MM.1S (cell line): ENCODE measurements around the gene CCNB2.

ENCODE experiments used
- DNase-seq: peaks from one replicate; pipeline ENCODE4 v3.0.0-alpha.2; 2015
- H2AFZ ChIP-seq: fragments of 300-600 bp; sonication (generic); 2 replicates; pipeline ENCODE4 v1.6.0; 2016; ENCODE audit warnings: antibody characterized with exemption, low read length
- H3F3A ChIP-seq: fragments of 300-600 bp; sonication (generic); 2 replicates; pipeline ENCODE4 v1.6.1; 2016; ENCODE audit warnings: mild to moderate bottlenecking, antibody characterized with exemption, low read length, moderate library complexity, mixed read lengths; ENCODE audit not compliant: insufficient read depth
- H3K27ac ChIP-seq: fragments of 300-600 bp; sonication (generic); 2 replicates; pipeline ENCODE4 v1.5.1; 2016; ENCODE audit warnings: mild to moderate bottlenecking, low read length
- H3K27me3 ChIP-seq: fragments of 300-600 bp; sonication (generic); replicated peaks from 2 replicates; pipeline ENCODE4 v1.6.0; 2016; ENCODE audit warnings: low read length; ENCODE audit not compliant: insufficient read depth
- H3K36me3 ChIP-seq: fragments of 300-600 bp; sonication (generic); replicated peaks from 2 replicates; pipeline ENCODE4 v1.6.1; 2016; ENCODE audit warnings: mild to moderate bottlenecking, low read length, mixed read lengths; ENCODE audit not compliant: insufficient read depth
- H3K4me1 ChIP-seq: fragments of 300-600 bp; sonication (generic); 2 replicates; pipeline ENCODE4 v1.6.1; 2016; ENCODE audit warnings: low read length, mixed read lengths
- H3K4me2 ChIP-seq: fragments of 300-600 bp; sonication (generic); 2 replicates; pipeline ENCODE4 v1.6.0; 2016; ENCODE audit warnings: low read depth, low read length
- H3K4me3 ChIP-seq: fragments of 300-600 bp; sonication (generic); 2 replicates; pipeline ENCODE4 v1.5.1; 2016; ENCODE audit warnings: low read length, mixed read lengths
- H3K79me2 ChIP-seq: fragments of 300-600 bp; sonication (generic); 2 replicates; pipeline ENCODE4 v1.6.1; 2016; ENCODE audit warnings: mixed run types, low read length, mixed read lengths
- H3K9ac ChIP-seq: fragments of 300-600 bp; sonication (generic); 2 replicates; pipeline ENCODE4 v1.6.1; 2016; ENCODE audit warnings: low read length, mixed read lengths
- H3K9me2 ChIP-seq: fragments of 300-600 bp; sonication (generic); replicated peaks from 2 replicates; pipeline ENCODE4 v1.6.1; 2016; ENCODE audit warnings: mild to moderate bottlenecking, low read length, mixed read lengths; ENCODE audit not compliant: insufficient read depth
- H3K9me3 ChIP-seq: fragments of 300-600 bp; sonication (generic); replicated peaks from 2 replicates; pipeline ENCODE4 v1.6.1; 2016; ENCODE audit warnings: mild to moderate bottlenecking, low read length, mixed read lengths; ENCODE audit not compliant: insufficient read depth
- H4K20me1 ChIP-seq: fragments of 300-600 bp; sonication (generic); 2 replicates; pipeline ENCODE4 v1.6.1; 2016; ENCODE audit warnings: mild to moderate bottlenecking, low read length, moderate library complexity, mixed read lengths; ENCODE audit not compliant: insufficient read depth
- CTCF ChIP-seq: fragments of 300-600 bp; sonication (generic); IDR thresholded peaks from 2 replicates; pipeline ENCODE4 v1.5.1; 2016; ENCODE audit warnings: antibody characterized with exemption, low read length, mixed read lengths
- EZH2 ChIP-seq: fragments of 300-600 bp; sonication (generic); optimal IDR thresholded peaks from 2 replicates; pipeline ENCODE3; 2017; ENCODE audit warnings: low read depth, mild to moderate bottlenecking, antibody characterized with exemption, low read length, mixed read lengths
- EZH2phosphoT487 ChIP-seq: fragments of 300-600 bp; sonication (generic); IDR thresholded peaks from 2 replicates; pipeline ENCODE4 v1.6.1; 2018; ENCODE audit warnings: antibody characterized with exemption, low read length

Gene CCNB2

DNA sequence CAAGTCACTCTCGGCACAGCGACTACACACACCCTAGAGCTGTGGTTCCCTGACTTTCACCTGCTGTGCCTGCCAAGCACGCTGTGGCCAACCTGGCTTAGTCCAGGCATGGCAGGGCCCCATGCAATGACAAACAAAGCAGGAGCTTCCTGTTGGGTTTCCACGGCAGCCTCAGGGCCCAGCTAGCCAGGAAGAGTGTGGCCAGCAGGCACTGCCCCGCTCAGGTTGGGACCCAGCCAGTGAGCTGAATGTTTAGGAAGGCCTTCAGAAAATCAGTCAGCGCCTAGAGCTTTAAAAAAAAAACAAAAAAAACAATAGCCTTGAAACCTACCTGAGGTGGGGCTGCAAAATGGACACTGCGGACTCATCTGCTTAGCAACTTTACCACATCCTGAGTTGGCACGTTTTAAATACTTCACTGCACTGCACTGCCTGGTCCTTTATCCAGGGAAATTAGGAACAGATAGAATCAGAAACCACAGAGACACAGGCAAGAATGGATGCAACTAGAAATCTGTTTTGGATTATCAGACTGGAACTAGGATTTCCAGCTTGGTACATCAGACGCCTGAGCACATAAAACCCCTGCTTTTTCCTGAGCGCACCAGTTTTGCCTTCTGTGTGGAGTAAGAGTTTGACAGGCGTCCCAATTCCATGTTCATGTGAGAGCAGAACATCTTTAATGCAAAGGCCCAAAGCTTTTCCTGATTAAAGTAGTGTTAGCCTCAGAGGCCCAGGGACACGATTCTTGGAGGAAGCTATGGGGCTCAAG, 65.5 kb downstream of the CCNB2 start:
- no peaks in the 10 kb centered on the region for H3K9me3 ChIP-seq
- H3K36me3 ChIP-seq, result no peaks in the 10 kb centered on the region
- H3K4me3 ChIP-seq, result no peak overlapping the region
- H4K20me1 ChIP-seq, result no peaks in the 10 kb centered on the region
- no peaks in the 10 kb centered on the region for H3K27me3 ChIP-seq
- DNase-seq, result no peak
- no peaks in the 10 kb centered on the region for H3K79me2 ChIP-seq
- H3K4me1 ChIP-seq, result peaks cover 7% of the 10 kb centered on the region
- peaks cover 3% of the 10 kb centered on the region; the same call in 1 of the 2 replicates for H3F3A ChIP-seq
- no peak overlapping the region for H3K9ac ChIP-seq
- no peak for TF ChIP-seq EZH2phosphoT487
- no peak for TF ChIP-seq EZH2
- no peak for TF ChIP-seq CTCF
- no peak overlapping the region for H2AFZ ChIP-seq
- no peak overlapping the region for H3K27ac ChIP-seq
- no peaks in the 10 kb centered on the region for H3K9me2 ChIP-seq
- H3K4me2 ChIP-seq, result no peak overlapping the region

- Histone ChIP-seq H4K20me1 (no peaks in the 10 kb centered on the region), H3K36me3 (no peaks in the 10 kb centered on the region), H3K27ac (no peak overlapping the region), H3K27me3 (no peaks in the 10 kb centered on the region), H3K79me2 (no peaks in the 10 kb centered on the region), H3K9ac (no peak overlapping the region), H3K4me3 (no peak overlapping the region), H2AFZ (no peak overlapping the region), H3K4me1 (peaks cover 1% of the 10 kb centered on the region; the same call in 1 of the 2 replicates), H3K4me2 (no peak overlapping the region), H3K9me3 (no peaks in the 10 kb centered on the region), H3K9me2 (no peaks in the 10 kb centered on the region), H3F3A (no peaks in the 10 kb centered on the region)
- TF ChIP-seq EZH2phosphoT487, result no peak
- DNase-seq, result no peak
Measured at GRCh38 chr15:59171067-59171397, 66.1 kb downstream of the CCNB2 start.

DNA sequence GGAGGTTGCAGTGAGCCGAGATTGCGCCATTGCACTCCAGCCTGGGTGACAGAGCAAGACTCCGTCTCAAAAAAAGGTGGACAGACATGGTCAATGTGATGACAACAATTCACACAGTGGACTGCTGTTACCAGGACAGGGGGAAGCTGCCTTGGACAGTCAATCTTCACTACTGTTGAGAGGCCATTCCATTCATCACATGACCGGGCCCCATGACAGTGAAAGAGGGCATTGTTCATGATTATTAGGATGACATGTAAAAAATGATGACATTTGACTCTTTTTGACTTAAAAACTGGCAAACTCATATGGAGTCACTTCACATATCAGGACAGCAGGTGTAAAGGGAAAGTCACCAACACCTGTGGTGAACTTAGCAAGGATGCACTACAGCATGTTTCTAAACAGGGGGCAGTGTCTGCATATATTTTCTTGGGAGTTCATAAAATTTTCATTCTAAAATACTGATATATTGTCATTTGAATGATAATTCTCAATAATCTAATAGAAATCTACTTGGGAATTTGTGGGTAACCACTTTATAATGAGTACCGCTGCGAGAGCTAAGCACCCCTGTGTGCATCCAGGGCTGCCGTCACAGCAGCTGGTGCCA, 67.4 kb downstream of the CCNB2 start:
- no peaks in the 10 kb centered on the region for H3K9me2 ChIP-seq
- H3K9me3 ChIP-seq, result no peaks in the 10 kb centered on the region
- H3K9ac ChIP-seq, result no peak overlapping the region
- no peaks in the 10 kb centered on the region for H3K79me2 ChIP-seq
- H2AFZ ChIP-seq, result no peak overlapping the region
- H3K4me2 ChIP-seq, result no peak overlapping the region
- peak; percentile 23 for DNase-seq
- H3K27me3 ChIP-seq, result no peaks in the 10 kb centered on the region
- no peak for TF ChIP-seq EZH2phosphoT487
- peak; percentile 49 for TF ChIP-seq CTCF
- TF ChIP-seq EZH2, result no peak
- no peaks in the 10 kb centered on the region for H3F3A ChIP-seq
- no peaks in the 10 kb centered on the region for H3K36me3 ChIP-seq
- no peak overlapping the region for H3K27ac ChIP-seq
- H3K4me3 ChIP-seq, result no peak overlapping the region
- H3K4me1 ChIP-seq, result no peaks in the 10 kb centered on the region
- no peaks in the 10 kb centered on the region for H4K20me1 ChIP-seq

DNA sequence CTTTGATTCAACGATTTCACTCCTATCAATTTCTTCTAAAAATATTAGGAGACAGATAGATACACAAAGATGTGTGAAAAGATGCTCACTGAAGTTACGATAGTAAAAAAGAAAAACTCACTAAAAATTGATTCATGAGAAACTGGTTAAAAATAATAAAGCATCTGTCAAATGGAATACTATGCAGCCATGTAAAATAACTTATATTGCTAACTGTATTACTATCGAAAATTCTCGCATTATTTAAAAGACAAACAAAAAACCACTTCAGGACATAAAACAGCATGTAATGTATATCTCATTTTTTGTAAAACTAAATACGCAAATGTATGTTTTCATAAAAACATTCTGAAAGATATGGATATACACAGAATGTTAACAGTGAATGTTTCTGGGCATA, 68.2 kb downstream of the CCNB2 start:
- no peak overlapping the region for H3K4me3 ChIP-seq
- H3K36me3 ChIP-seq, result no peaks in the 10 kb centered on the region
- no peaks in the 10 kb centered on the region for H3K4me1 ChIP-seq
- H3K9ac ChIP-seq, result no peak overlapping the region
- DNase-seq, result no peak
- H3F3A ChIP-seq, result no peaks in the 10 kb centered on the region
- H3K27me3 ChIP-seq, result no peaks in the 10 kb centered on the region
- TF ChIP-seq EZH2 (no peak), EZH2phosphoT487 (no peak), CTCF (no peak)
- H2AFZ ChIP-seq, result no peak overlapping the region
- H3K9me3 ChIP-seq, result no peaks in the 10 kb centered on the region
- H3K27ac ChIP-seq, result no peak overlapping the region
- no peaks in the 10 kb centered on the region for H3K9me2 ChIP-seq
- H3K4me2 ChIP-seq, result no peak overlapping the region
- H3K79me2 ChIP-seq, result no peaks in the 10 kb centered on the region
- H4K20me1 ChIP-seq, result no peaks in the 10 kb centered on the region
